KMS-11 (cell line): ENCODE results near the gene CEP128.

Source experiments
- H2AFZ ChIP-seq: fragments of 200-600 bp; sonication (generic); 2 replicates; pipeline ENCODE4 v1.6.1; 2016; ENCODE audit warnings: antibody characterized with exemption, mixed run types, low read depth
- H3K27ac ChIP-seq: fragments of 200-600 bp; sonication (generic); 2 replicates; pipeline ENCODE4 v1.6.1; 2016; ENCODE audit warnings: mild to moderate bottlenecking, mixed run types
- H3K27me3 ChIP-seq: fragments of 200-600 bp; sonication (generic); 2 replicates; pipeline ENCODE4 v1.6.1; 2017; ENCODE audit warnings: mild to moderate bottlenecking, low read depth, mixed run types, moderate library complexity; ENCODE audit not compliant: insufficient read depth
- H3K36me3 ChIP-seq: fragments of 200-600 bp; sonication (generic); 2 replicates; pipeline ENCODE4 v1.6.1; 2017; ENCODE audit warnings: mild to moderate bottlenecking, mixed run types; ENCODE audit not compliant: insufficient read depth
- H3K4me1 ChIP-seq: fragments of 200-600 bp; sonication (generic); 2 replicates; pipeline ENCODE4 v1.6.1; 2016; ENCODE audit warnings: mild to moderate bottlenecking, low read depth, mixed run types; ENCODE audit not compliant: poor library complexity, severe bottlenecking
- H3K4me2 ChIP-seq: fragments of 200-600 bp; sonication (generic); 2 replicates; pipeline ENCODE4 v1.7.0; 2016; ENCODE audit warnings: mild to moderate bottlenecking, mixed run types
- H3K4me3 ChIP-seq: fragments of 200-600 bp; sonication (generic); IDR thresholded peaks from 2 replicates; pipeline ENCODE4 v1.6.1; 2017; ENCODE audit warnings: low read depth, low read length, mixed read lengths; ENCODE audit not compliant: insufficient read depth
- H3K79me2 ChIP-seq: fragments of 200-600 bp; sonication (generic); 2 replicates; pipeline ENCODE4 v1.6.1; 2016; ENCODE audit warnings: low read depth, mixed run types; ENCODE audit not compliant: insufficient read depth
- H3K9ac ChIP-seq: fragments of 200-600 bp; sonication (generic); 2 replicates; pipeline ENCODE4 v1.6.1; 2016; ENCODE audit warnings: mild to moderate bottlenecking, mixed run types
- H4K20me1 ChIP-seq: fragments of 200-600 bp; sonication (generic); 2 replicates; pipeline ENCODE4 v1.6.1; 2016; ENCODE audit warnings: mild to moderate bottlenecking, mixed run types; ENCODE audit not compliant: insufficient read depth
- TF ChIP-seq, protein P1 (sequence below): fragments of 200-600 bp; sonication (generic); conservative IDR thresholded peaks from 2 replicates; pipeline ENCODE4 v1.6.1; 2017; ENCODE audit warnings: low read depth, mild to moderate bottlenecking, antibody characterized with exemption, low read length, moderate library complexity, mixed read lengths

Gene CEP128

DNA sequence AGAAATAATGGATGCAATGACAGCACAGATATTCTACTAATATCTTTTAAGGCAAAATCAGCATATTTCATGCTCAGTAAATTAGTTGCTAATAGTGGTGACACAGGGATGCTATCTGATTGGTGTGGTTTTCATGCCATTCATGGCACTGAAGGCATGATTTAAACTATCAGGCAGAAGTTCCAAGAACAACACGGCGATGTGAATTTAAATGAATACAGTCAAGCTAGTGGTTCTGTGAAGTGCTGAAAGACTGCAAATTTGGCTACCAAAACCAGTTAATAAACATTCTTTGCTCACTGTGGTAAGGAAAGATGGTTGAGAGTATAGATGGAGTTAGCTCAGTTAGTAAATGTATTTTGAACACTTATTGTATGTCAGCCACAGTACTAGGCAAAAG lies 458.2 kb downstream of the CEP128 start:
- no peak overlapping the region for H3K9ac ChIP-seq
- no peaks in the 10 kb centered on the region for H4K20me1 ChIP-seq
- TF ChIP-seq, protein P1, sequence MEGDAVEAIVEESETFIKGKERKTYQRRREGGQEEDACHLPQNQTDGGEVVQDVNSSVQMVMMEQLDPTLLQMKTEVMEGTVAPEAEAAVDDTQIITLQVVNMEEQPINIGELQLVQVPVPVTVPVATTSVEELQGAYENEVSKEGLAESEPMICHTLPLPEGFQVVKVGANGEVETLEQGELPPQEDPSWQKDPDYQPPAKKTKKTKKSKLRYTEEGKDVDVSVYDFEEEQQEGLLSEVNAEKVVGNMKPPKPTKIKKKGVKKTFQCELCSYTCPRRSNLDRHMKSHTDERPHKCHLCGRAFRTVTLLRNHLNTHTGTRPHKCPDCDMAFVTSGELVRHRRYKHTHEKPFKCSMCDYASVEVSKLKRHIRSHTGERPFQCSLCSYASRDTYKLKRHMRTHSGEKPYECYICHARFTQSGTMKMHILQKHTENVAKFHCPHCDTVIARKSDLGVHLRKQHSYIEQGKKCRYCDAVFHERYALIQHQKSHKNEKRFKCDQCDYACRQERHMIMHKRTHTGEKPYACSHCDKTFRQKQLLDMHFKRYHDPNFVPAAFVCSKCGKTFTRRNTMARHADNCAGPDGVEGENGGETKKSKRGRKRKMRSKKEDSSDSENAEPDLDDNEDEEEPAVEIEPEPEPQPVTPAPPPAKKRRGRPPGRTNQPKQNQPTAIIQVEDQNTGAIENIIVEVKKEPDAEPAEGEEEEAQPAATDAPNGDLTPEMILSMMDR: no peak

DNA sequence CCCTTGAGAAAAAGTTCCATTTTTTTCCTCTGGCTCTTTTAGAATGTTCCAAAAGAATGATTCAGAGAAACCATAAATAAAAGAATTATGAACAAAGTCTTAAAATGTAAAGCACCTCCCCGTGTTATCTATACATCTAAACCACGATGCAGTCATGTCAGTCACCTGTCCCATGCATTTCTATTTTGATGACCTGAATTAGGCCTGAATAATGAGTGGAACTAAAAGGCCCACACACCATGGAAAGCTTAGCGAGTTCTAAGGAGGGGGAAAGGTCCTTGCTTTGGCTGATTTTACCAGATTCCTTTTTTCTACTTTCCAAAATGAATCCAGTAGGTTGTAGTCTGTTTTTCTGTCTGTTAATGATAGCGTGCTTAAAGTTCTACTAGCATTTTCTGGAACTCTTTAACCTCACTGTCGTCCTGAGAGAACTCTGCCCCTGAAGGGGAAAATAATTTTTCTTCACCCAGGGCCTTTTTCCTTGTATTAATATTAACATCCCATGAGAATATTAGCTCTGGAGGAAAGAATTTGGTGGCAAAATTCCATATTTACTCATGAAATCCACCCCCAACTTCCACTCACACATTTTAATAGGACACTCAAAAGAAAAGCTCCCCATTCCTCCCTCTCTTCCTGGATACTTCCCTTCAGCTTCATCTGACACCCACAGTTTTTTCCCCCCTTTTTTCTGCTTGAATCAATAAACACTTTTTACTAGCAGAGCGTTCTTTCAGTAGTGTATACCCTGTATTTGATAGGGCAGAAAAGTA lies 464.0 kb downstream of the CEP128 start:
- TF ChIP-seq, protein P1: no peak
- H3K36me3 ChIP-seq: no peaks in the 10 kb centered on the region
- H3K9ac ChIP-seq: no peak overlapping the region
- H3K27me3 ChIP-seq: no peaks in the 10 kb centered on the region
- no peak overlapping the region for H3K4me2 ChIP-seq
- no peak overlapping the region for H3K27ac ChIP-seq
- no peaks in the 10 kb centered on the region for H3K79me2 ChIP-seq
- no peaks in the 10 kb centered on the region for H4K20me1 ChIP-seq
- H2AFZ ChIP-seq: no peak overlapping the region
- no peak overlapping the region for H3K4me3 ChIP-seq
- H3K4me1 ChIP-seq: no peaks in the 10 kb centered on the region

More for the DNA sequence above, 458.2 kb downstream of the CEP128 start:
- Histone ChIP-seq H3K27me3 (no peaks in the 10 kb centered on the region), H3K27ac (no peak overlapping the region), H3K79me2 (no peaks in the 10 kb centered on the region), H3K4me2 (no peak overlapping the region), H3K4me1 (no peaks in the 10 kb centered on the region), H3K36me3 (no peaks in the 10 kb centered on the region), H3K4me3 (no peak overlapping the region), H2AFZ (no peak overlapping the region)

DNA sequence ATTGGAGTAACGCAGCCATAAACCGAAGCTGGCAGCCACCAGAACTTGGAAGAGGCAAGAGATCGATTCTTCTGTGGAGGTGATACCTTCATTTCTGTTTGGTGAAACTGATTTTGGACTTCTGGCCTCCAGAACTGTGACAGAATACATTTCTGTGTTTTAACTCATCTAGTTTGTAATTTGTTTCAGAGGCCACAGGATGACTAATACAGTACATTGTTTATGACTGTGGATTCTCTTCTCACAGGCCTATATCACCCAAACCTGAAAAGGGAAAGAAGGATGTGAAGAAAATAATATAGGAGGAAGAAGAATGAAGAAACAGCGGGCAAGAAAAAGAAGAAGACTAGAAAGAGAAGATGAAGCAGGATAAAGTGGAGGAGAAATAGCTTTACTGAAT lies 466.5 kb downstream of the CEP128 start:
- H3K27ac ChIP-seq: no peak overlapping the region

DNA sequence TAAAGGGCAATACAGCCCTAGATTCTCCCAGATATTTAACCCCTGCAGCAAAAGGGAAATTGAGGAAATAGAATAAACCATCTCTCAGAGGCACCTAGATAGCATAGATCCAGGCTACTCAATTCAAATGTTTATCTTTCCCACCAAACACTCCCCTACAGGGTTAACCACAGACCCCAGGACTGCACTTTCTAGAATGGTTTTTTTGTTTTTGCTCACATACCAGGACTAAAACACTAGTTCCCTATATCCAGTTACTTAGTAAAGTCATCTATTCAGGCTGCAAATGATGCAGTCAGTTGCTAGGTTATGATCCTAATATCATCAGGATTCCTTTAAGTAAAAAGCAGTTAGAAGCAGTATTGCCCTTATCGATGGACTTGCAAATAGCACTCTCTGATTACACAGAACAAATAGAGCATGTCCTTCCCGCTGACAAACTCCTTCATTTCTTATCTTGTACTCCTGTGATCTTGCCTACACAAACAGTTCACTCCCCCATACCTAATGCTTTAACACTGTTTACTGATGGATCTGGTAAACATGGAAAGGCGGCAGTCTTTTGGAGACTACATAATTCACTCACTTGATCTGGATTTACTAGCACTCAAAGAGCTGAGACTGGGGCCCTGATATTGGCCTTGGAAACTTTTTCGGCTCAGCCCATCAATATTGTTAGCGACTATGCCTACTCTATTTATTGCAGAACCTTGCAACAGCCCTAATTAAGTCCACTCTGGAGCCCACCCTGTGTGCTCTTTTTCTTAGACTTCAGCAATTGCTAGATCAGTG lies 473.0 kb downstream of the CEP128 start:
- no peak overlapping the region for H3K4me2 ChIP-seq
- H2AFZ ChIP-seq: no peak overlapping the region
- no peaks in the 10 kb centered on the region for H3K4me1 ChIP-seq
- no peaks in the 10 kb centered on the region for H4K20me1 ChIP-seq
- no peak overlapping the region for H3K9ac ChIP-seq
- H3K36me3 ChIP-seq: no peaks in the 10 kb centered on the region
- no peaks in the 10 kb centered on the region for H3K27me3 ChIP-seq
- no peak overlapping the region for H3K4me3 ChIP-seq
- TF ChIP-seq, protein P1: no peak
- no peak overlapping the region for H3K27ac ChIP-seq
- H3K79me2 ChIP-seq: no peaks in the 10 kb centered on the region

More for the DNA sequence above, 466.5 kb downstream of the CEP128 start:
- Histone ChIP-seq H3K4me1 (no peaks in the 10 kb centered on the region), H3K36me3 (no peaks in the 10 kb centered on the region), H4K20me1 (no peaks in the 10 kb centered on the region), H3K9ac (no peak overlapping the region), H3K4me3 (no peak overlapping the region), H3K79me2 (no peaks in the 10 kb centered on the region), H3K27me3 (no peaks in the 10 kb centered on the region), H3K4me2 (no peak overlapping the region), H2AFZ (no peak overlapping the region)
- TF ChIP-seq, protein P1: no peak
